GM19238 (cell line): Measurements from ENCODE around the gene PPP1R12B.
"Not testable (repeated sequence)": the region's sequence is repeated elsewhere in the genome, so short reads cannot be mapped to it uniquely, and the experiment has no call there.

Experiments used
- DNase-seq: peaks from one replicate; pipeline ENCODE4 v3.0.0; 2011; ENCODE audit warnings: low spot score; ENCODE audit not compliant: insufficient read length

Gene PPP1R12B

GRCh38 chr1:202483362-202483761 is 134.9 kb downstream of the PPP1R12B start:
- DNase-seq: not testable (repeated sequence)

GRCh38 chr1:202484032-202484431 is 135.5 kb downstream of the PPP1R12B start:
- DNase-seq: not testable (repeated sequence)

GRCh38 chr1:202484820-202485219 is 136.3 kb downstream of the PPP1R12B start:
- DNase-seq: not testable (repeated sequence)

- DNase-seq: peak; percentile 0
These were observed 139.7 kb downstream of the PPP1R12B start for GRCh38 chr1:202488178-202488649.

- DNase-seq: not testable (repeated sequence)
These were observed 140.6 kb downstream of the PPP1R12B start for GRCh38 chr1:202489101-202489500.

GRCh38 chr1:202493112-202493511 is 144.6 kb downstream of the PPP1R12B start:
- DNase-seq: not testable (repeated sequence)

GRCh38 chr1:202498542-202498941 is 150.0 kb downstream of the PPP1R12B start:
- DNase-seq: no peak

- DNase-seq: not testable (repeated sequence)
These were observed 151.5 kb downstream of the PPP1R12B start for GRCh38 chr1:202499997-202500396.

- no peak for DNase-seq
These were observed 152.8 kb downstream of the PPP1R12B start for GRCh38 chr1:202501281-202501680.

GRCh38 chr1:202505356-202505755 is 156.9 kb downstream of the PPP1R12B start:
- no peak for DNase-seq

- not testable (repeated sequence) for DNase-seq
These were observed 157.5 kb downstream of the PPP1R12B start for GRCh38 chr1:202505880-202506575.

- DNase-seq: not testable (repeated sequence)
These were observed 160.4 kb downstream of the PPP1R12B start for GRCh38 chr1:202508863-202509262.

- not testable (repeated sequence) for DNase-seq
These were observed 165.4 kb downstream of the PPP1R12B start for GRCh38 chr1:202513875-202514274.

- DNase-seq: no peak
These were observed 168.0 kb downstream of the PPP1R12B start for GRCh38 chr1:202516434-202516877.

- DNase-seq: not testable (repeated sequence)
These were observed 168.6 kb downstream of the PPP1R12B start for GRCh38 chr1:202517146-202517545.

- not testable (repeated sequence) for DNase-seq
These were observed 169.7 kb downstream of the PPP1R12B start for GRCh38 chr1:202518180-202518579.

- not testable (repeated sequence) for DNase-seq
These were observed 170.4 kb downstream of the PPP1R12B start for GRCh38 chr1:202518905-202519304.

- not testable (repeated sequence) for DNase-seq
These were observed 171.8 kb downstream of the PPP1R12B start for GRCh38 chr1:202520129-202520856.

GRCh38 chr1:202520857-202521216 is 172.3 kb downstream of the PPP1R12B start:
- DNase-seq: not testable (repeated sequence)

GRCh38 chr1:202521484-202521883 is 173.0 kb downstream of the PPP1R12B start:
- not testable (repeated sequence) for DNase-seq

- DNase-seq: no peak
These were observed 173.4 kb downstream of the PPP1R12B start for GRCh38 chr1:202521886-202522285.

- not testable (repeated sequence) for DNase-seq
These were observed 177.6 kb downstream of the PPP1R12B start for GRCh38 chr1:202526056-202526455.
